ENCODE results near the gene STAM. TPM values are rescaled to one million over a fixed set of nuclear protein-coding genes. Genes with fewer than 3 reads are reported as not detected.

The STAM gene
- polyA plus RNA-seq, 4 donors = 8.4 to 17.2 (median 10.8) TPM

- no peak for FAIRE-seq
- peaks cover 0 to 6% (median 3%) of the 10 kb centered on the region in 3 donors for H3K4me1 ChIP-seq (ENCODE audit: control insufficient read depth in 3 of 3, insufficient read depth in 2 of 3, low read depth in 1 of 3, low read length in 2 of 3)
- peaks cover 0 to 2% (median 0%) of the 10 kb centered on the region in 3 donors for H3K36me3 ChIP-seq (ENCODE audit: control insufficient read depth in 3 of 3, insufficient read depth in 2 of 3, low read depth in 1 of 3, low read length in 3 of 3)
- WGBS, 3 donors = 79 to 90% (median 90%) methylated on average over 3 of the region's 3 CpGs
- H3K27ac ChIP-seq (ENCODE audit: low read depth in 1 of 3, low read length in 2 of 3) = no peak overlapping the region
- no peak for DNase-seq
- peaks cover 0 to 4% of the 10 kb centered on the region in 2 donors for H3K9me3 ChIP-seq (ENCODE audit: control insufficient read depth in 2 of 2, insufficient read depth in 1 of 2, low read depth in 1 of 2, low read length in 1 of 2)
- H3K4me3 ChIP-seq (ENCODE audit: low read depth in 1 of 3, low read length in 3 of 3) = no peak overlapping the region
- no peaks in the 10 kb centered on the region for H3K27me3 ChIP-seq (ENCODE audit: control insufficient read depth in 3 of 3, insufficient read depth in 3 of 3, low read length in 3 of 3)
Measured at GRCh38 chr10:17661510-17661909, 17.6 kb downstream of the STAM start.

GRCh38 chr10:17662193-17663138, 18.5 kb downstream of the STAM start:
- Histone ChIP-seq H3K27ac (ENCODE audit: low read depth in 1 of 3, low read length in 2 of 3) (no peak overlapping the region), H3K27me3 (ENCODE audit: control insufficient read depth in 3 of 3, insufficient read depth in 3 of 3, low read length in 3 of 3) (no peaks in the 10 kb centered on the region), H3K9me3 (ENCODE audit: control insufficient read depth in 2 of 2, insufficient read depth in 1 of 2, low read depth in 1 of 2, low read length in 1 of 2) (no peaks in the 10 kb centered on the region), H3K4me1 (ENCODE audit: control insufficient read depth in 3 of 3, insufficient read depth in 2 of 3, low read depth in 1 of 3, low read length in 2 of 3) (no peaks in the 10 kb centered on the region), H3K4me3 (ENCODE audit: low read depth in 1 of 3, low read length in 3 of 3) (no peak overlapping the region), H3K36me3 (ENCODE audit: control insufficient read depth in 3 of 3, insufficient read depth in 2 of 3, low read depth in 1 of 3, low read length in 3 of 3) (peaks cover 0 to 2% (median 0%) of the 10 kb centered on the region in 3 donors)
- 70 to 92% (median 84%) methylated on average over 2 of the region's 2 CpGs for WGBS, 3 donors
- no peak for DNase-seq
- no peak for FAIRE-seq

GRCh38 chr10:17663450-17663849, 19.5 kb downstream of the STAM start:
- no peak for FAIRE-seq
- H3K27ac ChIP-seq (ENCODE audit: low read depth in 1 of 3, low read length in 2 of 3) = no peak overlapping the region
- no peaks in the 10 kb centered on the region for H3K4me1 ChIP-seq (ENCODE audit: control insufficient read depth in 3 of 3, insufficient read depth in 2 of 3, low read depth in 1 of 3, low read length in 2 of 3)
- no peaks in the 10 kb centered on the region for H3K27me3 ChIP-seq (ENCODE audit: control insufficient read depth in 3 of 3, insufficient read depth in 3 of 3, low read length in 3 of 3)
- no peak for DNase-seq
- H3K36me3 ChIP-seq (ENCODE audit: control insufficient read depth in 3 of 3, insufficient read depth in 2 of 3, low read depth in 1 of 3, low read length in 3 of 3) = peaks cover 0 to 2% (median 0%) of the 10 kb centered on the region in 3 donors
- no peaks in the 10 kb centered on the region for H3K9me3 ChIP-seq (ENCODE audit: control insufficient read depth in 2 of 2, insufficient read depth in 1 of 2, low read depth in 1 of 2, low read length in 1 of 2)
- no peak overlapping the region for H3K4me3 ChIP-seq (ENCODE audit: low read depth in 1 of 3, low read length in 3 of 3)
- WGBS, 3 donors = 77 to 88% (median 88%) methylated on average over 1 of the region's 1 CpG

GRCh38 chr10:17665747-17666146, 21.8 kb downstream of the STAM start:
- FAIRE-seq (no peak), DNase-seq (peak in 1 of 2 donors; percentile 48)
- H3K27me3 ChIP-seq (ENCODE audit: control insufficient read depth in 3 of 3, insufficient read depth in 3 of 3, low read length in 3 of 3) = no peaks in the 10 kb centered on the region
- H3K36me3 ChIP-seq (ENCODE audit: control insufficient read depth in 3 of 3, insufficient read depth in 2 of 3, low read depth in 1 of 3, low read length in 3 of 3) = peaks cover 0 to 2% (median 0%) of the 10 kb centered on the region in 3 donors
- peak overlapping the region in 1 of 3 donors; percentile 44 for H3K27ac ChIP-seq (ENCODE audit: low read depth in 1 of 3, low read length in 2 of 3)
- no peaks in the 10 kb centered on the region for H3K9me3 ChIP-seq (ENCODE audit: control insufficient read depth in 2 of 2, insufficient read depth in 1 of 2, low read depth in 1 of 2, low read length in 1 of 2)
- H3K4me3 ChIP-seq (ENCODE audit: low read depth in 1 of 3, low read length in 3 of 3) = no peak overlapping the region
- 48 to 82% (median 69%) methylated on average over 4 of the region's 4 CpGs for WGBS, 3 donors
- H3K4me1 ChIP-seq (ENCODE audit: control insufficient read depth in 3 of 3, insufficient read depth in 2 of 3, low read depth in 1 of 3, low read length in 2 of 3) = no peaks in the 10 kb centered on the region

- FAIRE-seq (no peak), DNase-seq (peak; percentile 27 to 28)
- no peaks in the 10 kb centered on the region for H3K36me3 ChIP-seq (ENCODE audit: control insufficient read depth in 3 of 3, insufficient read depth in 2 of 3, low read depth in 1 of 3, low read length in 3 of 3)
- H3K9me3 ChIP-seq (ENCODE audit: control insufficient read depth in 2 of 2, insufficient read depth in 1 of 2, low read depth in 1 of 2, low read length in 1 of 2) = no peaks in the 10 kb centered on the region
- H3K27ac ChIP-seq (ENCODE audit: low read depth in 1 of 3, low read length in 2 of 3) = no peak overlapping the region
- no peaks in the 10 kb centered on the region for H3K27me3 ChIP-seq (ENCODE audit: control insufficient read depth in 3 of 3, insufficient read depth in 3 of 3, low read length in 3 of 3)
- 62 to 71% (median 65%) methylated on average over 6 of the region's 6 CpGs for WGBS, 3 donors
- no peak overlapping the region for H3K4me3 ChIP-seq (ENCODE audit: low read depth in 1 of 3, low read length in 3 of 3)
- peaks cover 0 to 3% (median 0%) of the 10 kb centered on the region in 3 donors for H3K4me1 ChIP-seq (ENCODE audit: control insufficient read depth in 3 of 3, insufficient read depth in 2 of 3, low read depth in 1 of 3, low read length in 2 of 3)
Measured at GRCh38 chr10:17668435-17669184, 24.7 kb downstream of the STAM start.

- Histone ChIP-seq H3K9me3 (ENCODE audit: control insufficient read depth in 2 of 2, insufficient read depth in 1 of 2, low read depth in 1 of 2, low read length in 1 of 2) (no peaks in the 10 kb centered on the region), H3K27me3 (ENCODE audit: control insufficient read depth in 3 of 3, insufficient read depth in 3 of 3, low read length in 3 of 3) (no peaks in the 10 kb centered on the region), H3K4me1 (ENCODE audit: control insufficient read depth in 3 of 3, insufficient read depth in 2 of 3, low read depth in 1 of 3, low read length in 2 of 3) (peaks cover 0 to 3% (median 0%) of the 10 kb centered on the region in 3 donors), H3K27ac (ENCODE audit: low read depth in 1 of 3, low read length in 2 of 3) (no peak overlapping the region), H3K36me3 (ENCODE audit: control insufficient read depth in 3 of 3, insufficient read depth in 2 of 3, low read depth in 1 of 3, low read length in 3 of 3) (no peaks in the 10 kb centered on the region), H3K4me3 (ENCODE audit: low read depth in 1 of 3, low read length in 3 of 3) (no peak overlapping the region)
- DNase-seq (no peak), FAIRE-seq (no peak)
- 66 to 84% (median 67%) methylated on average over 11 of the region's 11 CpGs for WGBS, 3 donors
Measured at GRCh38 chr10:17669185-17669872, 25.4 kb downstream of the STAM start.

- no peak for FAIRE-seq
- no peak overlapping the region for H3K27ac ChIP-seq (ENCODE audit: low read depth in 1 of 3, low read length in 2 of 3)
- H3K4me1 ChIP-seq (ENCODE audit: control insufficient read depth in 3 of 3, insufficient read depth in 2 of 3, low read depth in 1 of 3, low read length in 2 of 3) = peaks cover 0 to 8% (median 0%) of the 10 kb centered on the region in 3 donors
- DNase-seq = no peak
- 49 to 54% (median 53%) methylated on average over 3 of the region's 3 CpGs for WGBS, 3 donors
- no peaks in the 10 kb centered on the region for H3K9me3 ChIP-seq (ENCODE audit: control insufficient read depth in 2 of 2, insufficient read depth in 1 of 2, low read depth in 1 of 2, low read length in 1 of 2)
- no peaks in the 10 kb centered on the region for H3K36me3 ChIP-seq (ENCODE audit: control insufficient read depth in 3 of 3, insufficient read depth in 2 of 3, low read depth in 1 of 3, low read length in 3 of 3)
- H3K4me3 ChIP-seq (ENCODE audit: low read depth in 1 of 3, low read length in 3 of 3) = no peak overlapping the region
- no peaks in the 10 kb centered on the region for H3K27me3 ChIP-seq (ENCODE audit: control insufficient read depth in 3 of 3, insufficient read depth in 3 of 3, low read length in 3 of 3)
Measured at GRCh38 chr10:17671307-17671706, 27.4 kb downstream of the STAM start.
